Medulla oblongata (tissue), 1 donor: Measurements from ENCODE around the gene RBM12.

Experiments used
- DNase-seq: peaks from one replicate; pipeline ENCODE4 v3.0.0-alpha.2; 2015; ENCODE audit errors: extremely low spot score

The RBM12 gene

GRCh38 chr20:35660122-35660937 lies 4.4 kb downstream of the RBM12 start:
- DNase-seq = no peak

- DNase-seq = no peak
Measured at GRCh38 chr20:35657271-35657670, 7.4 kb downstream of the RBM12 start.

- DNase-seq = no peak
Measured at GRCh38 chr20:35654415-35654814, 10.3 kb downstream of the RBM12 start.

GRCh38 chr20:35653893-35654292 lies 10.8 kb downstream of the RBM12 start:
- no peak for DNase-seq

GRCh38 chr20:35653430-35653734 lies 11.3 kb downstream of the RBM12 start:
- DNase-seq = no peak

- DNase-seq = no peak
Measured at GRCh38 chr20:35652641-35653429, 11.9 kb downstream of the RBM12 start.

- no peak for DNase-seq
Measured at GRCh38 chr20:35651958-35652357, 12.7 kb downstream of the RBM12 start.

GRCh38 chr20:35650632-35651031 lies 14.1 kb downstream of the RBM12 start:
- DNase-seq = no peak

- DNase-seq = peak; percentile 32
Measured at GRCh38 chr20:35648836-35649235, 15.9 kb downstream of the RBM12 start.

GRCh38 chr20:35644806-35645205 lies 19.9 kb downstream of the RBM12 start:
- DNase-seq = no peak

- DNase-seq = no peak
Measured at GRCh38 chr20:35643045-35643444, 21.7 kb downstream of the RBM12 start.

- DNase-seq = no peak
Measured at GRCh38 chr20:35641743-35642142, 23.0 kb downstream of the RBM12 start.

GRCh38 chr20:35640724-35641123 lies 24.0 kb downstream of the RBM12 start:
- no peak for DNase-seq

- no peak for DNase-seq
Measured at GRCh38 chr20:35638751-35639150, 25.9 kb downstream of the RBM12 start.

- DNase-seq = no peak
Measured at GRCh38 chr20:35637276-35637675, 27.4 kb downstream of the RBM12 start.

GRCh38 chr20:35636095-35636494 lies 28.6 kb downstream of the RBM12 start:
- DNase-seq = no peak

- no peak for DNase-seq
Measured at GRCh38 chr20:35635652-35636051, 29.0 kb downstream of the RBM12 start.

- no peak for DNase-seq
Measured at GRCh38 chr20:35632539-35633115, 32.1 kb downstream of the RBM12 start.

GRCh38 chr20:35630636-35631035 lies 34.1 kb downstream of the RBM12 start:
- DNase-seq = no peak

- DNase-seq = no peak
Measured at GRCh38 chr20:35629427-35630145, 35.1 kb downstream of the RBM12 start.

- DNase-seq = no peak
Measured at GRCh38 chr20:35627121-35627520, 37.6 kb downstream of the RBM12 start.

GRCh38 chr20:35626386-35627001 lies 38.2 kb downstream of the RBM12 start:
- no peak for DNase-seq
